Subcutaneous abdominal adipose tissue (tissue), 5 donors: ENCODE measurements around the gene ST3GAL6.

Experiments used
- H3K27ac ChIP-seq: one replicate; pipeline ENCODE4 v1.7.0; 2013; ENCODE audit warnings: low read depth, mild to moderate bottlenecking, inconsistent platforms, low read length, moderate library complexity
- H3K27me3 ChIP-seq, 5 donors: one replicate each; pipeline ENCODE4 v1.7.0; 2013; ENCODE audit warnings: low read length in 5 of 5, inconsistent platforms in 1 of 5; ENCODE audit not compliant: control insufficient read depth in 5 of 5, insufficient read depth in 4 of 5
- H3K36me3 ChIP-seq, 5 donors: one replicate each; pipeline ENCODE4 v1.7.0; 2013; ENCODE audit warnings: low read length in 5 of 5; ENCODE audit not compliant: control insufficient read depth in 5 of 5, insufficient read depth in 5 of 5
- H3K4me1 ChIP-seq, 5 donors: one replicate each; pipeline ENCODE4 v1.7.0; 2013; ENCODE audit warnings: low read length in 5 of 5, mild to moderate bottlenecking in 3 of 5, moderate library complexity in 1 of 5; ENCODE audit not compliant: control insufficient read depth in 5 of 5, insufficient read depth in 5 of 5
- H3K4me3 ChIP-seq, 5 donors: one replicate each; pipeline ENCODE4 v1.7.0; 2013; ENCODE audit warnings: low read length in 5 of 5, low read depth in 1 of 5
- H3K9ac ChIP-seq, 5 donors: one replicate each; pipeline ENCODE4 v1.7.0; 2013; ENCODE audit warnings: low read length in 5 of 5, mild to moderate bottlenecking in 4 of 5, moderate library complexity in 3 of 5
- H3K9me3 ChIP-seq, 5 donors: one replicate each; pipeline ENCODE4 v1.7.0; 2013; ENCODE audit warnings: low read length in 5 of 5; ENCODE audit not compliant: control insufficient read depth in 5 of 5
- donor health status: healthy.
- donor health status: healthy.
- donor health status: healthy.
- donor health status: healthy.
- donor health status: healthy.

The ST3GAL6 gene

GRCh38 chr3:98754483-98754882 lies 8.7 kb upstream of the ST3GAL6 start:
- no peak overlapping the region for H3K27ac ChIP-seq
- no peak overlapping the region for H3K4me3 ChIP-seq
- H3K36me3 ChIP-seq, result no peaks in the 10 kb centered on the region
- H3K4me1 ChIP-seq, result peaks cover 0 to under 1% (median 0%) of the 10 kb centered on the region in 5 donors
- H3K27me3 ChIP-seq, result no peaks in the 10 kb centered on the region
- no peaks in the 10 kb centered on the region for H3K9me3 ChIP-seq
- H3K9ac ChIP-seq, result no peak overlapping the region

- no peaks in the 10 kb centered on the region for H3K9me3 ChIP-seq
- H3K4me3 ChIP-seq, result no peak overlapping the region
- H3K4me1 ChIP-seq, result peaks cover 0 to 7% (median 3%) of the 10 kb centered on the region in 5 donors
- no peaks in the 10 kb centered on the region for H3K36me3 ChIP-seq
- no peak overlapping the region for H3K27ac ChIP-seq
- no peak overlapping the region for H3K9ac ChIP-seq
- no peaks in the 10 kb centered on the region for H3K27me3 ChIP-seq
Observed at GRCh38 chr3:98755601-98756000, 7.5 kb upstream of the ST3GAL6 start.

GRCh38 chr3:98759629-98760028 lies 3.5 kb upstream of the ST3GAL6 start:
- H3K4me3 ChIP-seq, result no peak overlapping the region
- no peak overlapping the region for H3K9ac ChIP-seq
- H3K9me3 ChIP-seq, result no peaks in the 10 kb centered on the region
- peaks cover 12 to 37% (median 26%) of the 10 kb centered on the region in 5 donors for H3K4me1 ChIP-seq
- H3K27ac ChIP-seq, result no peak overlapping the region
- H3K36me3 ChIP-seq, result no peaks in the 10 kb centered on the region
- H3K27me3 ChIP-seq, result no peaks in the 10 kb centered on the region

GRCh38 chr3:98761643-98762229 lies 1.4 kb upstream of the ST3GAL6 start:
- H3K4me1 ChIP-seq, result peaks cover 12 to 51% (median 31%) of the 10 kb centered on the region in 5 donors
- H3K36me3 ChIP-seq, result no peaks in the 10 kb centered on the region
- no peaks in the 10 kb centered on the region for H3K27me3 ChIP-seq
- no peak overlapping the region for H3K27ac ChIP-seq
- H3K9me3 ChIP-seq, result no peaks in the 10 kb centered on the region
- H3K4me3 ChIP-seq, result no peak overlapping the region
- H3K9ac ChIP-seq, result no peak overlapping the region

- H3K27ac ChIP-seq, result peak overlapping the region; percentile 67
- H3K9ac ChIP-seq, result peak overlapping the region in 1 of 5 donors; percentile 12
Observed at GRCh38 chr3:98763819-98764418, 779 bp downstream of the ST3GAL6 start.

GRCh38 chr3:98764472-98764884 lies 1.3 kb downstream of the ST3GAL6 start:
- peak overlapping the region; percentile 67 for H3K27ac ChIP-seq
- peak overlapping the region in 1 of 5 donors; percentile 28 for H3K4me3 ChIP-seq
- peak overlapping the region in 1 of 5 donors; percentile 12 for H3K9ac ChIP-seq
- H3K36me3 ChIP-seq, result no peaks in the 10 kb centered on the region
- no peaks in the 10 kb centered on the region for H3K9me3 ChIP-seq
- peaks cover 12 to 67% (median 31%) of the 10 kb centered on the region in 5 donors for H3K4me1 ChIP-seq
- no peaks in the 10 kb centered on the region for H3K27me3 ChIP-seq

More at GRCh38 chr3:98763819-98764418, 779 bp downstream of the ST3GAL6 start:
- no peaks in the 10 kb centered on the region for H3K9me3 ChIP-seq
- H3K27me3 ChIP-seq, result no peaks in the 10 kb centered on the region
- H3K4me3 ChIP-seq, result peak overlapping the region in 4 of 5 donors; percentile 7 to 25 (median 14)
- H3K4me1 ChIP-seq, result peaks cover 12 to 61% (median 31%) of the 10 kb centered on the region in 5 donors
- no peaks in the 10 kb centered on the region for H3K36me3 ChIP-seq

- H3K36me3 ChIP-seq, result no peaks in the 10 kb centered on the region
- no peak overlapping the region for H3K9ac ChIP-seq
- H3K4me3 ChIP-seq, result no peak overlapping the region
- H3K4me1 ChIP-seq, result peaks cover 12 to 66% (median 28%) of the 10 kb centered on the region in 5 donors
- H3K27me3 ChIP-seq, result no peaks in the 10 kb centered on the region
- peak overlapping the region; percentile 22 for H3K27ac ChIP-seq
- no peaks in the 10 kb centered on the region for H3K9me3 ChIP-seq
Observed at GRCh38 chr3:98765721-98766120, 2.6 kb downstream of the ST3GAL6 start.

- H3K4me1 ChIP-seq, result peaks cover 12 to 60% (median 29%) of the 10 kb centered on the region in 5 donors
- H3K4me3 ChIP-seq, result no peak overlapping the region
- no peaks in the 10 kb centered on the region for H3K9me3 ChIP-seq
- H3K36me3 ChIP-seq, result no peaks in the 10 kb centered on the region
- H3K27ac ChIP-seq, result no peak overlapping the region
- no peak overlapping the region for H3K9ac ChIP-seq
- H3K27me3 ChIP-seq, result no peaks in the 10 kb centered on the region
Observed at GRCh38 chr3:98766924-98767323, 3.8 kb downstream of the ST3GAL6 start.

- Histone ChIP-seq H3K9me3 (no peaks in the 10 kb centered on the region), H3K9ac (no peak overlapping the region), H3K4me3 (no peak overlapping the region), H3K27me3 (no peaks in the 10 kb centered on the region), H3K27ac (no peak overlapping the region), H3K36me3 (peaks cover 0 to 3% (median under 1%) of the 10 kb centered on the region in 5 donors), H3K4me1 (peaks cover 0 to 43% (median 19%) of the 10 kb centered on the region in 5 donors)
Observed at GRCh38 chr3:98768961-98769360, 5.8 kb downstream of the ST3GAL6 start.

GRCh38 chr3:98769448-98769847 lies 6.3 kb downstream of the ST3GAL6 start:
- H3K27ac ChIP-seq, result no peak overlapping the region
- H3K4me3 ChIP-seq, result no peak overlapping the region
- no peaks in the 10 kb centered on the region for H3K27me3 ChIP-seq
- peaks cover 0 to 3% (median 2%) of the 10 kb centered on the region in 5 donors for H3K36me3 ChIP-seq
- H3K9me3 ChIP-seq, result no peaks in the 10 kb centered on the region
- peaks cover 0 to 38% (median 14%) of the 10 kb centered on the region in 5 donors for H3K4me1 ChIP-seq
- H3K9ac ChIP-seq, result no peak overlapping the region
